Measurements from ENCODE around the gene TRPM6. TPM values are rescaled to one million over a fixed set of nuclear protein-coding genes. Genes with fewer than 3 reads are reported as not detected.
"Not testable (repeated sequence)": the region's sequence is repeated elsewhere in the genome, so short reads cannot be mapped to it uniquely, and the experiment has no call there.

TRPM6 gene
- total and polyA plus RNA-seq, 4 donors: 0.13 to 3.6 (median 1.5) TPM

DNA sequence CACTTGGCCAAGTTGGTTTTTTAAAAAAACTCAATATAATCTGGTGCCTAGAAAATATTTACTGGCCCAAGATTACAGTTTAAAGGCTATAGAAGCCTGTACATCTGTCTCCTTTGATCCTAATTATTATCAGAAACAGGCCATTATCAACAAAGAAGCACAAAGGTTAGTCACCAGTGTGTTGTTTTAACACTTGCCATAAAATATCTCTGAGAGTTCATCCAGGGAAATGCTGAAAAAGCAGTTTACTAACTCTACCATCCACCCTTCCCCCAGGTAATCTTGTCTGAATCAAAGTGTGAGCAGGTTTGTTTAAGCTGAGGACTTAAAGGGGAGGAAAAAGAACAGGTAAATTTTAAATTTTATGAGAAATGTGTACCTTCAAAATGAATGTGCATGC is 13.3 kb upstream of the TRPM6 start:
- no peak overlapping the region for H3K27ac ChIP-seq (ENCODE audit: low read depth in 1 of 2, low read length in 2 of 2)
- H3K27me3 ChIP-seq (ENCODE audit: control insufficient read depth in 1 of 2, insufficient read depth in 2 of 2, low read length in 1 of 2): peaks cover 0 to 3% of the 10 kb centered on the region in 2 donors
- DNase-seq (no peak), ATAC-seq (ENCODE audit: low FRiP score) (no peak)
- intact Hi-C loops (cut with DNase I): no loop called here
- H3K4me1 ChIP-seq (ENCODE audit: control insufficient read depth in 1 of 2, insufficient read depth in 2 of 2, low read length in 2 of 2): no peaks in the 10 kb centered on the region
- no peaks in the 10 kb centered on the region for H3K36me3 ChIP-seq (ENCODE audit: control insufficient read depth in 1 of 2, insufficient read depth in 2 of 2, low read length in 1 of 2)
- H3K9me3 ChIP-seq (ENCODE audit: control insufficient read depth, low read length): no peaks in the 10 kb centered on the region
- H3K4me3 ChIP-seq (ENCODE audit: low read length in 2 of 2): no peak overlapping the region

DNA sequence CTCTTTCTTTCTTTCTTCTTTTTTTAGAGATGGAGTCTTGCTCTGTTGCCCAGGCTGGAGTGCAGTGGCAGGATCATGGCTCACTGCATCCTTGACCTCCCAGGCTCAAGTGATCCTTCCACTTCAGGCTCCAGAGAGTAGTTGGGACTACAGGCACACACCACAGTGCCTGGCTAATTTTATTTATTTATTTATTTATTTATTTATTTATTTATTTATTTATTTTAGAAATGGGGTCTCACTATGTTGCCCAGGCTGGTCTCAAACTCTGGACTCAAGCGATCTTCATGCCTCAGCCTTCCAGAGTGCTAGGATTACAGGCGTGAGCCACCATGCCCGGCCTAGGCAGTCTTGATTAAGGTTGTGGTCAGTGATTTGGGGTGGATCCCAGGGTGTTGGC is 728 bp upstream of the TRPM6 start:
- H3K27me3 ChIP-seq (ENCODE audit: control insufficient read depth in 1 of 2, insufficient read depth in 2 of 2, low read length in 1 of 2); H3K27ac ChIP-seq (ENCODE audit: low read depth in 1 of 2, low read length in 2 of 2); ATAC-seq (ENCODE audit: low FRiP score); H3K36me3 ChIP-seq (ENCODE audit: control insufficient read depth in 1 of 2, insufficient read depth in 2 of 2, low read length in 1 of 2); intact Hi-C loops (cut with DNase I); H3K4me1 ChIP-seq (ENCODE audit: control insufficient read depth in 1 of 2, insufficient read depth in 2 of 2, low read length in 2 of 2); H3K4me3 ChIP-seq (ENCODE audit: low read length in 2 of 2); H3K9me3 ChIP-seq (ENCODE audit: control insufficient read depth, low read length); DNase-seq: not testable (repeated sequence)
- 94 to 97% methylated on average over 3 of the region's 3 CpGs for WGBS, 2 donors

- intact Hi-C loops (cut with DNase I): no loop called here
- WGBS, 2 donors: 66 to 84% methylated on average over 4 of the region's 4 CpGs
- H3K36me3 ChIP-seq (ENCODE audit: control insufficient read depth in 1 of 2, insufficient read depth in 2 of 2, low read length in 1 of 2): no peaks in the 10 kb centered on the region
- no peaks in the 10 kb centered on the region for H3K4me1 ChIP-seq (ENCODE audit: control insufficient read depth in 1 of 2, insufficient read depth in 2 of 2, low read length in 2 of 2)
- no peaks in the 10 kb centered on the region for H3K27me3 ChIP-seq (ENCODE audit: control insufficient read depth in 1 of 2, insufficient read depth in 2 of 2, low read length in 1 of 2)
- DNase-seq (no peak), ATAC-seq (ENCODE audit: low FRiP score) (no peak)
- no peak overlapping the region for H3K4me3 ChIP-seq (ENCODE audit: low read length in 2 of 2)
- H3K9me3 ChIP-seq (ENCODE audit: control insufficient read depth, low read length): no peaks in the 10 kb centered on the region
- H3K27ac ChIP-seq (ENCODE audit: low read depth in 1 of 2, low read length in 2 of 2): no peak overlapping the region
Measured at GRCh38 chr9:74887981-74888370, 255 bp upstream of the TRPM6 start.

- ATAC-seq (ENCODE audit: low FRiP score) (no peak), DNase-seq (no peak)
- Histone ChIP-seq H3K4me3 (ENCODE audit: low read length in 2 of 2) (no peak overlapping the region), H3K27ac (ENCODE audit: low read depth in 1 of 2, low read length in 2 of 2) (no peak overlapping the region), H3K36me3 (ENCODE audit: control insufficient read depth in 1 of 2, insufficient read depth in 2 of 2, low read length in 1 of 2) (no peaks in the 10 kb centered on the region), H3K9me3 (ENCODE audit: control insufficient read depth, low read length) (peaks cover 8% of the 10 kb centered on the region), H3K4me1 (ENCODE audit: control insufficient read depth in 1 of 2, insufficient read depth in 2 of 2, low read length in 2 of 2) (no peaks in the 10 kb centered on the region), H3K27me3 (ENCODE audit: control insufficient read depth in 1 of 2, insufficient read depth in 2 of 2, low read length in 1 of 2) (peaks cover 0 to 1% of the 10 kb centered on the region in 2 donors)
- WGBS, 2 donors: 68 to 73% methylated on average over 3 of the region's 3 CpGs
- intact Hi-C loops (cut with DNase I): no loop called here
Measured at GRCh38 chr9:74876382-74876949, 11.3 kb downstream of the TRPM6 start.

DNA sequence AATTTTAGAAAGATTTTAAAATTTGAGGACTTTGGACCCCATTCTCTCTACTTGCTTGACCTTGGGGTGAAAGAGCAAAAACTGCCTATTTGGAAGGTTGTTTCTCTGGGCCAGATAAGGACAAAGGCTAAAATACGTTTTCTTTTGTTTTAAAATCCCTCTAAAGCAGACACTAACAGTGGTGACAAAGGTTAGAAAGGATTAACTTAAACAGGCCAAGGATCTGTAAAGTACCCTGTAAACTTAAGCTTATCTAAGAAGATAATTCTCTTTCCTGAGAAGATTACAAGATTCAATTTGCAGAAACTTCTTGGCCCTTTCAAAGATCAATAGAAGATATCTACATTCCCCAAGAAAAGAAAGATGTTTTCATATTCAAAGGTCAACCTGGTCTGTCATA is 12.1 kb downstream of the TRPM6 start:
- intact Hi-C loops (cut with DNase I): no loop called here
- WGBS, 2 donors: 58 to 60% methylated on average over 1 of the region's 1 CpG
- DNase-seq (no peak), ATAC-seq (ENCODE audit: low FRiP score) (no peak)
- no peak overlapping the region for H3K27ac ChIP-seq (ENCODE audit: low read depth in 1 of 2, low read length in 2 of 2)
- H3K4me1 ChIP-seq (ENCODE audit: control insufficient read depth in 1 of 2, insufficient read depth in 2 of 2, low read length in 2 of 2): no peaks in the 10 kb centered on the region
- H3K27me3 ChIP-seq (ENCODE audit: control insufficient read depth in 1 of 2, insufficient read depth in 2 of 2, low read length in 1 of 2): peaks cover 0 to 1% of the 10 kb centered on the region in 2 donors
- H3K9me3 ChIP-seq (ENCODE audit: control insufficient read depth, low read length): peaks cover 8% of the 10 kb centered on the region
- no peak overlapping the region for H3K4me3 ChIP-seq (ENCODE audit: low read length in 2 of 2)
- H3K36me3 ChIP-seq (ENCODE audit: control insufficient read depth in 1 of 2, insufficient read depth in 2 of 2, low read length in 1 of 2): no peaks in the 10 kb centered on the region

DNA sequence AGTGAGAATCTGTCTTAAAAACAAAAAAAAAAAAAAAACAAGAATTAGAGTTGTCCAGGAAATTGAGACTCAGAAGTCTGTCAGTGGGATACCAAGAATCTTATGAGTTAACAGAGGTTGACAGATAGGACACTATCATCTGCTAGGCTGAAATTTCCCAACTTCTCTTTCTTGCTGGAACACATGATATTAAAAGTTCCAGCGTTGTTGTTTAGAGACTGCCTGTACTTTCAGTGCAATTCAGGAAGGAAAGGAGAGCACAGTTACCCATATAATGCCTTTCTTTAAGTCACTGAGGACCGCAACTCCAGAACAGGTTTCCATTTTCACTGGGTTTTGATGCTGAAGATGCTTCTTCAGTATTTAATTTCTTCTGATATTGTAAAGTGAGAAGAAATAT is 13.5 kb downstream of the TRPM6 start:
- no peak overlapping the region for H3K4me3 ChIP-seq (ENCODE audit: low read length in 2 of 2)
- ATAC-seq (ENCODE audit: low FRiP score) (no peak), DNase-seq (no peak)
- intact Hi-C loops (cut with DNase I): no loop called here
- H3K27ac ChIP-seq (ENCODE audit: low read depth in 1 of 2, low read length in 2 of 2): no peak overlapping the region
- WGBS, 2 donors: 76 to 84% methylated on average over 2 of the region's 2 CpGs
- peaks cover 0 to 1% of the 10 kb centered on the region in 2 donors for H3K27me3 ChIP-seq (ENCODE audit: control insufficient read depth in 1 of 2, insufficient read depth in 2 of 2, low read length in 1 of 2)
- H3K36me3 ChIP-seq (ENCODE audit: control insufficient read depth in 1 of 2, insufficient read depth in 2 of 2, low read length in 1 of 2): no peaks in the 10 kb centered on the region
- H3K9me3 ChIP-seq (ENCODE audit: control insufficient read depth, low read length): peaks cover 4% of the 10 kb centered on the region
- no peaks in the 10 kb centered on the region for H3K4me1 ChIP-seq (ENCODE audit: control insufficient read depth in 1 of 2, insufficient read depth in 2 of 2, low read length in 2 of 2)

DNA sequence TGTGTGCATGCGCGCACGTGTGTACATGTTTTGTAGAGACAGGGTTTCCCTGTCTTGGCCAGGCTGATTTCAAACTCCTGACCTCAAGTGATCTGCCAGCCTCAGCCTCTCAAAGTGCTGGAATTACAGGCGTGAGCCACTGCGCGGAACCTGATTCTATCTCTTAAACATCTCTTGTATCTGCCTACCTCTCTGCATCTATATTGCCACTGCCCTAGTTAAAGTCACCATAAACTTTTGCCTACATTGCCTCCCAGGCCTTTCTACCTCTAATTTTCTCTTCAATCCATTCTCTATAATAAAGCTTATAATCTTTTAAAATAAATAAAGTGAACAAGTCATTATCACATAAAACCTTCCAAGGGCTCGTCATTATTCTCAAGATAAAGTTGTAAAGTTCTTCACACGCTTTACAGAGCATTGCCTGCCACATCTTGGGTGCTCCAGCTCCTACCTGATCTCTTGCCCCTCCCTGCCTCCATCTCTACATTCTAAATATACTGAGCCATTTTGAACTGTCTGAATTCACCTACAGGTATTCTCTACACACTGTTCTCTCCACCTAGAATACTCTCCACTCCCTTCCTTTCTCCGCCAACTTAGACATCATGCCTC is 15.0 kb downstream of the TRPM6 start:
- Histone ChIP-seq H3K9me3 (ENCODE audit: control insufficient read depth, low read length) (no peaks in the 10 kb centered on the region), H3K4me1 (ENCODE audit: control insufficient read depth in 1 of 2, insufficient read depth in 2 of 2, low read length in 2 of 2) (no peaks in the 10 kb centered on the region), H3K36me3 (ENCODE audit: control insufficient read depth in 1 of 2, insufficient read depth in 2 of 2, low read length in 1 of 2) (no peaks in the 10 kb centered on the region), H3K27ac (ENCODE audit: low read depth in 1 of 2, low read length in 2 of 2) (no peak overlapping the region), H3K27me3 (ENCODE audit: control insufficient read depth in 1 of 2, insufficient read depth in 2 of 2, low read length in 1 of 2) (peaks cover 0 to 1% of the 10 kb centered on the region in 2 donors), H3K4me3 (ENCODE audit: low read length in 2 of 2) (no peak overlapping the region)
- ATAC-seq (ENCODE audit: low FRiP score): no peak
- WGBS, 2 donors: 85 to 89% methylated on average over 9 of the region's 9 CpGs
- intact Hi-C loops (cut with DNase I): no loop called here
- DNase-seq: no peak

GRCh38 chr9:74867483-74867882 is 20.2 kb downstream of the TRPM6 start:
- intact Hi-C loops (cut with DNase I): no loop called here
- no peak for ATAC-seq (ENCODE audit: low FRiP score)
- H3K4me1 ChIP-seq (ENCODE audit: control insufficient read depth in 1 of 2, insufficient read depth in 2 of 2, low read length in 2 of 2): no peaks in the 10 kb centered on the region
- DNase-seq: no peak
- WGBS, 2 donors: 76 to 87% methylated on average over 4 of the region's 4 CpGs
- H3K4me3 ChIP-seq (ENCODE audit: low read length in 2 of 2): no peak overlapping the region
- no peak overlapping the region for H3K27ac ChIP-seq (ENCODE audit: low read depth in 1 of 2, low read length in 2 of 2)
- no peaks in the 10 kb centered on the region for H3K36me3 ChIP-seq (ENCODE audit: control insufficient read depth in 1 of 2, insufficient read depth in 2 of 2, low read length in 1 of 2)
- H3K9me3 ChIP-seq (ENCODE audit: control insufficient read depth, low read length): no peaks in the 10 kb centered on the region
- H3K27me3 ChIP-seq (ENCODE audit: control insufficient read depth in 1 of 2, insufficient read depth in 2 of 2, low read length in 1 of 2): peaks cover 0 to 1% of the 10 kb centered on the region in 2 donors

DNA sequence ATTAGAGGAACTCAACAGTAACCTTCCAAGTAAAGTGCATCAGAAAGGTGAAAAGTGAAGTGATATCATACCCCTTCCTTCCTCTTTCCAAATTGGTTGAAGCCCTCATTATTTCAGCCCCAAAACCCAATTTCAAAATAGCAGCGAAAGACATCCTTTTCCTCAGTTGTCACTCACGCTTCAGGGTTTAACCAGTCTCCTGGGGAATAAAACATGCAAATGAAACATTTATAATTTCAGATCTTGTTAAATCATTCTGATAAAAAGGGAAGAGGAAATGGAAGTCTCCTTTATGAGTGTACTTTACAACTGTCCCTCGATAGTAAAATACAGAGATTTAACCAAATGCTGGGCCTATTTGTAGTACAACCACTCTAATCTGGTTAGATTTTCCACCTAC is 22.5 kb downstream of the TRPM6 start:
- H3K9me3 ChIP-seq (ENCODE audit: control insufficient read depth, low read length): no peaks in the 10 kb centered on the region
- no peaks in the 10 kb centered on the region for H3K36me3 ChIP-seq (ENCODE audit: control insufficient read depth in 1 of 2, insufficient read depth in 2 of 2, low read length in 1 of 2)
- no peak overlapping the region for H3K27ac ChIP-seq (ENCODE audit: low read depth in 1 of 2, low read length in 2 of 2)
- no peaks in the 10 kb centered on the region for H3K4me1 ChIP-seq (ENCODE audit: control insufficient read depth in 1 of 2, insufficient read depth in 2 of 2, low read length in 2 of 2)
- peaks cover 0 to 1% of the 10 kb centered on the region in 2 donors for H3K27me3 ChIP-seq (ENCODE audit: control insufficient read depth in 1 of 2, insufficient read depth in 2 of 2, low read length in 1 of 2)
- WGBS, 2 donors: 75 to 77% methylated on average over 3 of the region's 3 CpGs
- DNase-seq (no peak), ATAC-seq (ENCODE audit: low FRiP score) (no peak)
- intact Hi-C loops (cut with DNase I): no loop called here
- H3K4me3 ChIP-seq (ENCODE audit: low read length in 2 of 2): no peak overlapping the region
